WERI-Rb-1 (cell line): ENCODE data around the gene SEMA4F.

Source experiments
- DNase-seq: peaks from one replicate; pipeline ENCODE4 v3.0.0-alpha.2; 2020
- H3K27ac ChIP-seq: fragments of 250-450 bp; sonication (Bioruptor Pico); 2 replicates; pipeline ENCODE4 v1.5.1; 2020; ENCODE audit warnings: mild to moderate bottlenecking, moderate library complexity
- H3K27me3 ChIP-seq: fragments of 250-450 bp; sonication (Bioruptor Pico); 2 replicates; pipeline ENCODE4 v1.5.1; 2021; ENCODE audit warnings: mild to moderate bottlenecking, low read depth, moderate library complexity; ENCODE audit not compliant: insufficient read depth, severe bottlenecking
- H3K36me3 ChIP-seq: fragments of 250-450 bp; sonication (Bioruptor Pico); 2 replicates; pipeline ENCODE4 v1.5.1; 2020; ENCODE audit warnings: mild to moderate bottlenecking, moderate library complexity
- H3K4me3 ChIP-seq: 2 replicates; pipeline ENCODE4 v1.5.1; 2011; ENCODE audit warnings: low read depth, mild to moderate bottlenecking, control low read depth, low read length
- H3K9me3 ChIP-seq: fragments of 250-450 bp; sonication (Bioruptor Pico); 2 replicates; pipeline ENCODE4 v1.5.1; 2021; ENCODE audit warnings: mild to moderate bottlenecking, moderate library complexity; ENCODE audit not compliant: severe bottlenecking
- TF ChIP-seq, protein P1 (sequence below): IDR thresholded peaks from 2 replicates; pipeline ENCODE4 v1.5.1; 2011; ENCODE audit warnings: low read depth, mild to moderate bottlenecking, control low read depth, inconsistent platforms, low read length

SEMA4F gene

DNA sequence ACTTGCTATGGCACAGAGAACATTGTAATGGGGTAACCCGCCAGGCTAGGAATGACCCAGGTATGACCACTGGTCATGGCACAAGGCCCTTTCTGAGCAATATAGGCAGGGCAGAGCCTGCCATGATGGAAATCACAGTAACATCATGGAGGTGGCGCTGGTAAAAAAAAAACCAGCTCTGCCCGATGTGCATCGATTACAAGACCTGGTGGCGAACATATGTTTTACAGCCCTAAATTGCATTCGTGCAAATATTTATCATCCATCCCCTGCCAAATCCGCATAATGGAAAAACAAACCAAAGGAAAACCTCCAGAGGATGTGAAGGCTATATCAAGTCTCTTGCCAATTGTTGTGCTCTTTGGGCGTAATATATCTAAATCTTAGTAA lies 60.6 kb downstream of the SEMA4F start:
- no peaks in the 10 kb centered on the region for H3K9me3 ChIP-seq
- peak overlapping the region; percentile 69 for H3K4me3 ChIP-seq
- TF ChIP-seq, protein P1, sequence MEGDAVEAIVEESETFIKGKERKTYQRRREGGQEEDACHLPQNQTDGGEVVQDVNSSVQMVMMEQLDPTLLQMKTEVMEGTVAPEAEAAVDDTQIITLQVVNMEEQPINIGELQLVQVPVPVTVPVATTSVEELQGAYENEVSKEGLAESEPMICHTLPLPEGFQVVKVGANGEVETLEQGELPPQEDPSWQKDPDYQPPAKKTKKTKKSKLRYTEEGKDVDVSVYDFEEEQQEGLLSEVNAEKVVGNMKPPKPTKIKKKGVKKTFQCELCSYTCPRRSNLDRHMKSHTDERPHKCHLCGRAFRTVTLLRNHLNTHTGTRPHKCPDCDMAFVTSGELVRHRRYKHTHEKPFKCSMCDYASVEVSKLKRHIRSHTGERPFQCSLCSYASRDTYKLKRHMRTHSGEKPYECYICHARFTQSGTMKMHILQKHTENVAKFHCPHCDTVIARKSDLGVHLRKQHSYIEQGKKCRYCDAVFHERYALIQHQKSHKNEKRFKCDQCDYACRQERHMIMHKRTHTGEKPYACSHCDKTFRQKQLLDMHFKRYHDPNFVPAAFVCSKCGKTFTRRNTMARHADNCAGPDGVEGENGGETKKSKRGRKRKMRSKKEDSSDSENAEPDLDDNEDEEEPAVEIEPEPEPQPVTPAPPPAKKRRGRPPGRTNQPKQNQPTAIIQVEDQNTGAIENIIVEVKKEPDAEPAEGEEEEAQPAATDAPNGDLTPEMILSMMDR: no peak
- no peaks in the 10 kb centered on the region for H3K27me3 ChIP-seq
- no peak overlapping the region for H3K27ac ChIP-seq
- H3K36me3 ChIP-seq: no peaks in the 10 kb centered on the region
- DNase-seq: no peak

DNA sequence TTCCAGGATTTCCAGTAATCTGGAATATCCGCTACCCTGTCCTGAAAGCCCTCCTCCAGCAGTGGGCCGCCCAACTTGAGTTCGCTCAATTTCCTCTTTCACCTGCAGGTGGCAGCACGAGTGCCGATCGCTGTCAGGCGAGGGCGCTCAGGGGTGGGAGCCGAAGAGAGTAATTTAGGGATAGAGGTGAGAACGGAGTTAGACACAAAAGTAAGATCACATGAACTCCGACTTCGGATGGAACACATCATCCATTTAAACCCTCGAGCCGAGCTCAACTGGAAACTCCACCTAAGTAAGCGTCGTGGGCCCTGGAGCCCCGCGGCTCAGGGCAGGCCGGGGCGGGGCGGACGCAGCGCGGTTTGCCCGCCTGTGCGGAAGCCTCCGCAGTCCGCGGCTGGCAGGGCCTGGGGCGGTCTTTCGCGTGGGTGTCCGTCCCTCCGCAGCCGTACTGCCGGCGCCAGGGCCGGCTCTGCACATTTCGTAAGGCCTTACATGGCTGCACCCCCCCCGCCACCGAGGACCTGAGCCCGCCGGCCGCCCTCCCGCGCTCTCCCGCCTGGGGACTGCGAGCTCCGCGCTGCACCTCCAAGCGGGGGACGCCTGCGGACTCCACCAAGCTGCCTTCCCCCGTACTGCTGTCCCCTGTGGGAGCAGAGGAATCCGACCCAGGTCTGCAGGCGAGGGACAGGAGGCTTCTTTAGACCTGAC lies 61.2 kb downstream of the SEMA4F start:
- H3K9me3 ChIP-seq: no peaks in the 10 kb centered on the region
- H3K36me3 ChIP-seq: no peaks in the 10 kb centered on the region
- peak; percentile 91 for DNase-seq
- peak overlapping the region; percentile 46 for H3K27ac ChIP-seq
- no peaks in the 10 kb centered on the region for H3K27me3 ChIP-seq
- peak overlapping the region; percentile 69 for H3K4me3 ChIP-seq
- TF ChIP-seq, protein P1: peak; percentile 81

DNA sequence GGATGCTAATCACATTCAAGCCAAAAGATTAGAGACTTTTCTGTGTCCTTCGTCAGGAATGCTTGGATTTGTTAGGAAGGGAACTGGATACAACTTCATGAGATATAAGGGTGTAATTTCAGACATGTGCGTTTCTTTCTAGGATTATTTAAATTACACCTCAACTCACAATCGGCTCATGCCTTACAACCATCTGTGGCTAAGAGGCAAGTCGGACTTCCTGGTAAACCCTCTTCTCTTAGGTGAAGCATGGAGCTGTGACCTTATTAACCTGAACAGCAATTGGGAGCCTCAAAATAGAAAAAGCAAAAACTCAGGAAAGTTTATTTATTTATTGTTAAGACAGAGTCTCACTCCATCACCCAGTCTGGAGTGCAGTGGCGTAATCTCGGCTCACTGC lies 61.8 kb downstream of the SEMA4F start:
- Histone ChIP-seq H3K9me3 (no peaks in the 10 kb centered on the region), H3K36me3 (no peaks in the 10 kb centered on the region), H3K4me3 (peak overlapping the region; percentile 69), H3K27ac (peak overlapping the region; percentile 46), H3K27me3 (no peaks in the 10 kb centered on the region)
- peak; percentile 36 for DNase-seq
- TF ChIP-seq, protein P1: no peak

DNA sequence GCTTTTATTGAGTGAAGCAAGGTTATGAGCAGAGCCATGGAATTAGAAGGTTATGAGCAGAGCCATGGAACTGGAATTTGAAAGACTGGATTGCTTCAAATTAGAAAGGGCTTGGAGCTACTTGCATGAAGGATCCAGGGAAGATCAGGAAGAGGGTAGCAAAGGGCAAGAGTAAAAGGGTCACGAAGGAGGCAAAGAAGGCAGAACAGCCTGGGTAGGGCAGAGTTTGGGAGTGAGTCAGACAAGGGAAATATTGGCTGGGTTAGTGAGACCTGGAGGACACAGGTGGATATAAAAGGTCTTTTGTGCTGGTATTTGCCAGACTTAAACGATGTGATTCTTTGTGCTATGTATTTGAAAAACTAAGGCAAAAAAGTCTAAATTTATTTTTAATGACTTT lies 65.0 kb downstream of the SEMA4F start:
- no peak for DNase-seq
- H3K27me3 ChIP-seq: no peaks in the 10 kb centered on the region
- H3K36me3 ChIP-seq: no peaks in the 10 kb centered on the region
- H3K4me3 ChIP-seq: no peak overlapping the region
- H3K9me3 ChIP-seq: no peaks in the 10 kb centered on the region
- H3K27ac ChIP-seq: no peak overlapping the region
- TF ChIP-seq, protein P1: no peak

DNA sequence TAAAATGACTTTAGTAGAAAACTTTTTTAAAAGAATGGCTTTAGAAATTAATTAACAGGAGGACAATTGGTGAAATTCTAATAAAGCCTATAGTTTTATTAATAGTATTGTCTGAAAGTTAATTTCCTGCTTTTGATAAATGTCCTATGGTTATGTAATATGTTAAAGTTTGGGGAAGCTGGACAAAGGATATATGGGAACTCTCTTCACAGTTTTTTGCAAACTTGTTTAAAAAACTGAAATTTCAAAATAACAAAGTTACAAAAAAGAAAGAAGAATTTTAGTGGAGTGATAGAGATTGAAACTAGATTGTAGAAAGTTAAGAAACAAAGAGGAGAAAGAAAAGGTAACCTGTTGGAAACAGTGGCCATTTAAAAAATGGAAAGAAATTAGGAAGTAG lies 67.3 kb downstream of the SEMA4F start:
- no peak overlapping the region for H3K4me3 ChIP-seq
- H3K27me3 ChIP-seq: no peaks in the 10 kb centered on the region
- H3K9me3 ChIP-seq: no peaks in the 10 kb centered on the region
- no peak for DNase-seq
- no peak overlapping the region for H3K27ac ChIP-seq
- TF ChIP-seq, protein P1: no peak
- no peaks in the 10 kb centered on the region for H3K36me3 ChIP-seq

DNA sequence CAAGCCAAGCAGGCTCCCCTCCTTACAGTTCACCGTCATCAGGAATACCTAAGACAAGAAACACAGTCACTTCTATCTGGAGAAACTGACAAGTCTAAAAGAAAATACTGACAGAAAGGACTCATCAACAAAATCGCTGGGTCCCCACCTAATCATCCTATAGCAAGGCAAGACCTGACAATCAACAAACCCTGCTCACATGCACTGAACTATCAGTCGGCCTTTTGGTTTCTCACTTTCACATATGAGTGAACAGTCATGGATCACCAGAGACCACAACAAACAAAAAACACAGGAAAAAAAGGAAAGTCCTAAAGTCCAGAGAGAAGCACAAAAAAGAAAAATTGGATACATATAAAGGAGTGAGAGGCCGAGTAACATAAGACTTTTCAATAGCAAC lies 70.4 kb downstream of the SEMA4F start:
- TF ChIP-seq, protein P1: no peak
- Histone ChIP-seq H3K27me3 (no peaks in the 10 kb centered on the region), H3K9me3 (peaks cover 2% of the 10 kb centered on the region), H3K4me3 (no peak overlapping the region), H3K27ac (no peak overlapping the region), H3K36me3 (no peaks in the 10 kb centered on the region)
- no peak for DNase-seq
